CD1c-positive myeloid dendritic cell (primary cell): ENCODE measurements around the gene ALKBH5.

Experiments
- DNase-seq: peaks from one replicate; pipeline ENCODE4 v3.0.0-alpha.2; 2016; ENCODE audit errors: extremely low spot score

The ALKBH5 gene

DNA sequence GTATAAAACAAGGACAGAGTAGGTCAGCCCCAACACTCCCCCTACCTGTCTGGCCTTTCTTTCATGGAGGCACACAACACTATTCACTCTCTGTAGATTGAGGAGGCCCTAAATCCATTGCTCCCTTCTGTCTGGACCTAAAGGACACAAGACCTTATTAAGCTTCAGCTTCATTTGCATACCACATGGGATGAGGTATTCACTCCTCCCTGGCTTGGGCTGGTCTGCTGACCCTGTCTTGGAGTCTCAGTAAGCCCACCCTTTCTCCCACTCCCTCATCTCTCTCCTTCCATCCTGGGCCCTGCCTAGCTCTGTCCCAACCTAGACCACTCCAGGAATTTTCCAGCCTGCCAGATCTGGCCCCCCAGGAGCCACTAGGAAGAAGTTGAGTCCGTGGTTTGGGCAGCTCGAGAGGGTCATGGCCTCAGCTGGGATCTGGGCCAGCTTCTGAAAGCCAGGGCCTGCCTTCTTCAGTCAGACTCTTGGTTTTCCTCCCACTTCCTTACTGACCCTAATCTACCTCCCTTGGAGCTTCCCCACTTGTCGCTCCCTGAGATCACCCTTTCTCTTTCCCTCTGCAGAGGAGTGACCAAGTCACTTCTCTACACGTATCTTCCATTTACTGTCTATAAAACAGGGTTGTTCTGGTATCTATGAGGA is 35.3 kb downstream of the ALKBH5 start:
- no peak for DNase-seq

DNA sequence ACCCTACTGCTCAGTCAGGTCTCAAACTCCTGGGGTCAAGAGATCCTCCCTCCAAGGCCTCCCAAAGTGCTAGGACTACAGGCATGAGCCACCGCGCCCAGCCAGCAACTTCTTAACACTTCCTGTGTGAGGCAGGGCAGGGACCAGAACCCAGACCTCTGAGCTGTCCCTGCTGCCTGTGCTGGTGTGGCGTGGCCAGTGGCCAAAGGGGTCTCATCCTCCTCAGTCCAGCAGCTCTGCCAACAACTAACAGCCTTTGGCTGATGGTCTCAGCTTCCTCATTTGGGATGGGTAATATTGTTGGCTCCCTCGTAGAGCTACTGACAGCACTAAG is 40.4 kb downstream of the ALKBH5 start:
- DNase-seq = no peak

DNA sequence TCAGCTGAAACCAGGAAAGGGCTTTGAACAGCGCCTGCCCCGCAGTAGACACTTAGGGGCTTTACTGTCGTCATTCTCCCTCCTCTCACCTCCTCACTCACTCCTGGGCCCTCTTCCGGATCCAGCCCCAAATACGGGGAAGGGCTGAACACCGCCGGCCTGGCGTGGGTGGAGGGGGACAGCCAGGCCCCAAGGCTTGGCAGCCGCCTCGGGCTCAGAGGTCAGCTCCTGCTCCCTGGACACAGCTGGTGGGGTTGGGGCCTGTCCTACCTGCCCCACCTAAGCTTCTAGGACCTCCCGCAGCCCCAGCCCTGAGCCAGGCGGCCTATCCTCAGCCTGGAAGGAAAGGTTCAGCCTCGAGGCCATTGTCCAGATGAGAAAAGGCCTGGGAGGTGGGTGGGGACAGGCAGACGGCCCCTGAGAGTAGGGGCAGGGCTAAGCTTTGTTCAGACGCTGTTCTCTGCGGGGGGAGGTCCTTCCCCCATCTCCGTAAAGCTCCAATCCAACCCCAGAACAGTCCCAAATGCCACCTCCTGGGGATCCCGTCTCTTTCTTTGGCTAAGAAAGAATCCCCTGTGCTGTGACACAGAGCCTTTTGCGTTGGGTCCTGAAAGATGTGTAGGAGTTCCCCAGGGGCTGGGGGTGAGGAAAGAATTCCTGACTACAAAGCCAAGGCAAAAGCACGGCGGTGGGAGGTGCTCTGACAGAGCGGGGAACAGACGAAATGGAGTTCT is 40.9 kb downstream of the ALKBH5 start:
- no peak for DNase-seq

DNA sequence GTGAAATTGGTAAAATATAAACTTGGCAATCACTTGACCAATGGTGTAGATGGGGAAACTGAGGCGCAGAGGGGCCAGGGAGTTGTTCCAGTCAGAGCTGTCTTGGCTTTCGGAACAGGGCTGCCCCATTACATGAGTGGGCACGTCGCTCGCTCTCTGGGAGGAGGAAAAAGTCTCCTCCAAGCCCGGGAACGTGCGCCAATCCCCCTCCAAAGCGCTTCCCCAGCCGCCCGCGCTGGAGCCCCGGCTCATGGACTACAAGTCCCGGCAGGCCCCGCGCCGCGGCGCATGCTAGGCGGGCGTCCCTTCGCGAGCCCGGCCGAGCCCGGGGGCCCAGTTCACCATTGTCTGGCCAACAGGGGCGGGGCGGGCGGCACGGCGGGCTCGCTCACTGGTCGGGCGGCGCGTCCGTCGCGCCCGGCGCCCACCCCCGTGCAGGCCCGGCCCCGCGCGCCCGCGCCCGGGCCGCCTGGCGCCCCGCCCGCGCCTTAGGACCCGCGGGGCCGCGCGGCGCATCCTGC is 41.6 kb downstream of the ALKBH5 start, which contains the start of gene LLGL1:
LLGL1 (plus strand) TSS at position 515 of the 521 bp plus-strand sequence. CDS start 48 bp downstream, outside the sequence.
- peak; percentile 98 for DNase-seq

DNA sequence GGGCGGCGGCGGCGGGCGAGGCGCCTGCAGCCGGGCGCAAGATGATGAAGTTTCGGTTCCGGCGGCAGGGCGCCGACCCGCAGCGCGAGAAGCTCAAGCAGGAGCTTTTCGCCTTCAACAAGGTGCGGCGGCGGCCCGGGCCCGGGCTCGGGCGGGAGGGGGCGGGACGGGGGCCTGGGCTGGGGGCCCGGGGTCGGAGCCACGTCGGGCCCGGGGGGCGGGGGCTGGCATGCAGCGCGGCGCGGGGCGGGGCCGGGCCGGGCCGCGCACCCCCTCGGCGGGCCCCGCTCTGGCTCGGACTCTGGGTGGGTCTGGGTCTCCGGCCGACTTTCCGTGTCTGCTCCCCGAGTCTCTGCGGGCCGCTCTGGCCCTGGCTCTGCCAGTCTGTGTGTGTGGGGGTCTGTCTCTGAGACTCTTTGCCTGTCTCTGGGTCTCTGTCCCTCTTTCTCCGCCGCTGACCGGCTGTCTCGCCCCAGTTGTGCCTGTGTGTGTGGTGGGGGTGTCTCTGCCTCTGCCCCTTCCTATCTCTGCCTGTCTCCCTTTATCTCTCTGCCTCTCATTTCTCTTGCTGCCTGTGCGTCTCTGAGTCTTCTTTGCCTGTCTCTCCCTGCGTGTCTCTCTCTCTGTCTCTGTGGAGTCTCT is 42.1 kb downstream of the ALKBH5 start:
- DNase-seq = no peak

DNA sequence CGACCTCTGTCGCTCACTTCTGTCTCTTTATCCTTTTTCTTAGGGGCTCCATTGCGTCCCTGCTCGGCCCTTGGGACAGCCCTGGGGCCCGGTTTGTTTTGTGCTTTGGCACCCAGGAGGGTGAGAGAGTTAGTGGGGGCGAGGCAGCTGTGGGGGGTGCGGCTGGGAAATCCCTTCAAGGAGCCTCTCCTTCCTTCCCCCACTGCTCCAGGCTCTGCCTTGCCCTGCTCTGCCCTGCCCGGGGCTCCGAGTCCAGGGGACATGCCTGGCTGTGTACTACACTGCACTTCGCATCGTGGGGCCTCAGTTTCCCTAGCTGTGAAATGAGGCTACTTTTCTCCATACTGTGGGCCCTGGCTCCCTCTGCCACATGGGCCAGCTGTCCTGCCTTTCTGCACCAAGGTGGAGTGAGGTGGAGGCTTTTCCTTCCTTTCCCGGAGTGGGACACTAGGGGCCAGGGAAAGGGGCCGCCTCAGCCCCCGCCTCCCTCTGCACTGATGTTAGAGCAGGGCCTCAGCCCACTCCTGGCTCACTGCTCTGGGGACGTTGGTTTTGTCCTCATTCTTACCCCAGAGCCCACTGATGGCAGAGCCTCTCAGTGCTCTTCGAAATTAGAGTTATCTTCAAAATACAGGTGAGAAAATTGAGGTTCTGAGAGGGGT is 42.8 kb downstream of the ALKBH5 start:
- peak; percentile 2 for DNase-seq

DNA sequence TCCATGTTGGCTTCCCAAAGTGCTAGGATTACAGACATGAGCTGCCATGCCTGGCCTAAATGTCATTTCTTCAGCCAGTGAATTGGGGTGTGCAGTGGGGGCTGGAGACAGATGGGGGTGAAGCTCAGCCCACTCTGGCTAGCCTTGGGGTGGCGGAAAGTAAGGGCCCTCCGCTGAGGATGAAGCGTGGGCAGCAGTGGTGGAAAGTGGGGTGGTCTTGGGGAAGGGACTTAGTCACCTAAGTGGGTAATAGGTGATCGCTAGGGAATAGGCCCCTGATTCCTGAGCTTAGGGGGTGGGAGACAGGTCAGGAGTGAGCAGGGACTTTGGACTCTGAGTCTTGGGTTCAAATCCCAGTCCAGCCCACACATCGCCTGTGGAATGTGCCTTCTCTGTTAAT is 44.0 kb downstream of the ALKBH5 start:
- DNase-seq = no peak

DNA sequence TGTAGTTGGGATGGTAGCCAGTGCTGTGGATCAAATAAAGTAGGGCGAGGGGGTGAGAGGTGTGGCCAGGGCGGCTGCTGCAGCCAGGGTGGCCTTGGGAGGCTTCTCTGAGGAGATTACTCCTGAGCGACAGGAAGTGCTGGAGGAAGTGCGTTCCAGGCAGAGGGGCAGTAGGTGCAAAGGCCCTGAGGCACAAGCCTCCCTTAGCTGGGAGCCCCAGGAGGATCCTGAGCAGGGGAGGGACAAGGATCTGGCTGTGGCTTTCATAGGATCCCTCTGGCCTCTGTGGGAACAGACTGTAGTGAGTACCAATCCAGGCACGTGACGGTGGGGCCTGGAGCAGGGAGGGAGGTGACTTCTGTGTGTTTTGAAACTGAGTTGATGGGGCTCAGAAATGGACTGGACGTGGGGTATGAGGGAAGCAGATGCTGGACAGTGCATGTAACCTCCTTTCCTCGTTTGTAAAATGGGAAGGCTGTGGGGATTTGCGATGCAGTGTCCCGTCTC is 44.6 kb downstream of the ALKBH5 start:
- DNase-seq = no peak

DNA sequence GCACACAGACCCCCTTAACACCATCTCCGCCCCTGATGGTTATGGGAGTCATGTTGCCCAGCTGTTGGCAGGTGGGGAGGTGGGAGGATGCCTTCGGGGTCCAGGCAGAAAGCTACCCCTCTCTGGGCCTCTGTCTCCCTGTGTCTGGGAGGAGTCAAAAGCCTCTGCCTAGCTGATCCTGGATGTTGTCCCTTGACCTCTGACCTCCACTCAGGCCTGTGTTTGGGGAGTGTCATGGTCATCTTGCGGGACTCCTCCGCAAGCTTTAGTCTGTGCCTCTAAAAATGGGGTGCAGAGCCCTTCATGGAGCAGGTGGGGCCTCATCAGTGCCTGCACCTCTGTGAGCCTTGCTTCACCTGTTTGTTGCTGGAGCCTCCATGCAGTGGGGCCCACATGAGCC is 45.6 kb downstream of the ALKBH5 start:
- DNase-seq = no peak

DNA sequence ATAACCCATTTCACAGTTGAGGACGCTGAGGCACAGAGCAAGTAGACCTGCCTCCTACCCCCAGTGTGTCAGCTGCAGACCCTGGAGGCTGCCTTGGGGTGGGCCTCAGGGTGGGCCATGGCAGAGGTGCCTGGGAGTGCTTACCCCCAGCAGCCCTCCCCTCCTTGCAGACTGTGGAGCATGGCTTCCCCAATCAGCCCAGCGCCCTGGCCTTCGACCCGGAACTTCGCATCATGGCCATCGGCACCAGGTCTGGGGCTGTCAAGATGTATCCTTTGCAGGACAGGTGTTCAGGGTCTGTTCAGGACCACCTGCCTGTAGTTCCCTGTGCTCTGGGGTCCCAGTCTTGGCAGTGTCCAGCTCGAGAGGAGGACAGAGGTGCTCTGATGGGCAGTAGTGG is 46.1 kb downstream of the ALKBH5 start:
- DNase-seq = no peak

DNA sequence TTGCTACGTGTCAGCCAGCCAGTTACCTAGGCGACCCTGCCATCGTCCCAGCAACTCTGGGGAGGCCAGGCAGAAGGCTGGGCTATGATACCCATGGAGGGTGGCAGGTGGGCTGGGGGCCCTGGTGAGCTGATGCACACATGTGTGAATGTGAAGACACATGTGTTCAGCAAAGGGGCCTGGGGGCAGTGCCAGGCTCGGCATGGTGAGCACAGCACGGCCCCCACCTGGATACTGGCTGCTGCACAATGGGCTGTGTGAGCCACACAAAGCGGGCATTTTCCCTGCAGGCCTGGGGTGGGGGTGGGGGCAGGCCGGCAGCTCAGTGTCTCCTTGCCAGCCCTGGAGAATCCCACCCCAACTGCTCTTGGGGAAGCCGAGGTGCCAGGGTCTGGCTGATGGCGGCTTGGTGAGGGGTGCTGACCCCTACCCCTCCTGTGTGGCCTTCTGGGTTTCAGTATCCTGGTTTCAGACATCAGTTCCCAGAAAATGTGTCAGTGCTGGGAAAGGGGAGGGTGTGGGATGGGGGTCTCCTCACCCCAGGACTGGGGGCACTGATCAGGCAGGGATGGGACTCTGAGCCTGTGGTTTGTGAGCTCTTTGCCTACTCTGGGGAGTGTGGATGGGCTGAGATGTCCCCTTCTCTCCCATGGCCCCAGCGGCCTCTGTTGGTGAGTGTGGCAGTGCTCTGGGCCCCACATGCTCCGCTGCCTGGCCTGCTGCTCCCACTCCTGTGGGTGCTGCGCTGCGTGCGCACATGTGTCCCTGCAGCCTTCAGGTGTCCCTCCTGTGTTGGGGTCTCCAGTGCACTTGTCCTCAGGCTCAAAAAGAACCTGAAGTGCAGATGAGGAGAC is 46.9 kb downstream of the ALKBH5 start:
- no peak for DNase-seq

DNA sequence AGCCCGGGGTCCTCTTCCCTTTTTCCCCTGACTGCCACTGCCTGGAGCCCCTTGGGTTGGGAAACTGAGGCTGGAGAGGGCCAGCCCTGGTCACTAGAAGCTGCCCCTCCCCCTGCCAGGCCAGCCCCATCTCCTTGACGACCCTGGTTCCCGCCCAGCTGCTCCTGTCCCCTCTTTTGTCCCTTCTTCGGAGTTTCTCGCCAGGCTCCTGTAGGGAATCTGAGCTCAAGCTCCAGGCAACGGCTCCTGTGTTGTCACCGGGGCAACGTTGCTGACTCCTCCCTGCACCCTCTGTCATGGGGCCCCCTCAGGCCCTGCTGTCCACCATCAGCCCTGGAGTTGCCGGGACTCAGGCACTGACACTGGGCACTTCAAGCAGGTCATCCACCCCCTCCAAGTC is 47.5 kb downstream of the ALKBH5 start:
- DNase-seq = no peak

DNA sequence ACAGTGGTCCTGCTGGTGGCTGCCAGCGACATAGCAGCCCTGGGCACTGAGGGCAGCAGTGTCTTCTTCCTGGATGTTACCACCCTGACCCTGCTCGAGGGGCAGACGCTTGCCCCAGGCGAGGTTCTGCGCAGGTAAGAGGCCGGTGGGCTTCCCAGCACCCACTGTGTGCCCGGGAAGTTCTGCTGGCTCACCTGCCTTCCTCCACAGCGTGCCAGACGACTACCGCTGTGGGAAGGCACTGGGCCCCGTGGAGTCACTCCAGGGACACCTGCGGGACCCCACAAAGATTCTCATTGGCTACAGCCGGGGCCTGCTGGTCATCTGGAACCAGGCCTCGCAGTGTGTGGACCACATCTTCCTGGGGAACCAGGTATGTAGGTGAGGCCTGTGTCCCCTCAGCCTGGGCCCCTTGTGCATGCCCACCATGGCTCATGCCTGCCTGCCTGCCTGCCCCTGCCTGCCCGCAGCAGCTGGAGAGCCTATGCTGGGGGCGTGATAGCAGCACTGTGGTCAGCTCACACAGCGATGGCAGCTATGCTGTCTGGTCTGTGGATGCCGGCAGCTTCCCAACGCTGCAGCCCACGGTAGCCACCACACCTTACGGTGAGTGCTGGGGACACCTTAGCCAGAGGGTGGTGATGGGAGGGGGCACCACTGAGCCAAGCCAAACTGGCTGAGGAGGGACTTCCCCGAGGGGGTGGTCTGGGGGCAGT is 50.3 kb downstream of the ALKBH5 start:
- DNase-seq = no peak

DNA sequence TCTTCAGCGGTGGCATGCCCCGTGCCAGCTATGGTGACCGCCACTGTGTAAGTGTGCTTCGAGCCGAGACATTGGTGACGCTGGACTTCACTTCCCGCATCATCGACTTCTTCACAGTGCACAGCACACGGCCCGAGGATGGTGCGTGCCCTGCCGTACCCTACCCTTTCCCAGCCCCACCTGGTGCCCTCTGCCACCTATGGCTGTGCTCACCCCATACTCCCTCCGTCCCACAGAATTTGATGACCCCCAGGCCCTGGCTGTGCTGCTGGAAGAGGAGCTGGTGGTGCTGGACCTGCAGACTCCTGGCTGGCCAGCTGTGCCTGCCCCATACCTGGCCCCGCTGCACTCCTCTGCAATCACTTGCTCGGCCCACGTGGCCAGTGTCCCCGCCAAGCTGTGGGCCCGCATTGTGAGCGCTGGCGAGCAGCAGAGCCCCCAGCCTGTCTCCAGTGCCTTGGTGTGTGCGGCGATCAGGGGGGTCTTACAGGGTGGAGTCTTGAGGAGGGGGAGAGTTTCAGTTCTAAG is 51.3 kb downstream of the ALKBH5 start:
- no peak for DNase-seq

DNA sequence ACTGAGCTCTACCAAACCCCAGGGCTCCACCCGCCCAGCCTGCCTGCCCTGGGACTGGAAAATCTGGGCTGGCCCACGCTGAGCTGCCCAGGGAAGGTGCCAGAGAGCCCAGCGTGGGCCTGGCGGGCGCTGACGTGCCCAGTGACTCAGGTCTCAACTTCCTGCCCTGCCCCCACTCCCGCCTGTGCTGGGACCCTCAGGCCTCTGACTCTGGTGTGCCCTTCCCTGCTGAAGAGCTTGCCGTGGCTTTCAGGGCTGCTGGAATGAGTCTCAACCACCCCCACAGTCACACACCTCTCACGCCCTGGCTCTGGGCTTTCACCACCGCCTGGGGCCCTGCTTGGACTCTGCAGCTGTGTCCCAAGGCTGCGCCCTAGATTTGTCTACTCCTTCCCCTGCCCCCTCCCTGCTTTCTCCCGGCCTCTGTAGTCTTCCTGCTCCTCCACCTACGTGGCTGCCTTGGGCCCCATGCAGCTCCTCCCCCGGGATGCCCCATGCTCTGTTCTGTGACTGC is 52.2 kb downstream of the ALKBH5 start:
- DNase-seq = peak; percentile 63

DNA sequence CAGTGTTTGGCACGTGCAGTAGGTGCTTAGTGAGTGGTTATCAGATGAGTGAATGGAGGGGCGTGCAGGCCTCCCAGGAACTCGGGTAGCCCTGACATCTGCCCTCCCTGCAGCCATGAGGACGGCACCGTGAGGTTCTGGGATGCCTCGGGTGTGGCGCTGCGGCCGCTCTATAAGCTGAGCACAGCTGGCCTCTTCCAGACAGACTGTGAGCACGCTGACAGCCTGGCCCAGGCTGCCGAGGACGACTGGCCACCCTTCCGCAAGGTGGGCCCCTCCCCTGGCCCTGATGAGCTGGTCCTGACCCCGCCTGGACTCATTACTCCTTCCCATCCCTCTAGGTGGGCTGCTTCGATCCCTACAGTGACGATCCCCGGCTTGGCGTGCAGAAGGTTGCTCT is 52.9 kb downstream of the ALKBH5 start:
- no peak for DNase-seq

DNA sequence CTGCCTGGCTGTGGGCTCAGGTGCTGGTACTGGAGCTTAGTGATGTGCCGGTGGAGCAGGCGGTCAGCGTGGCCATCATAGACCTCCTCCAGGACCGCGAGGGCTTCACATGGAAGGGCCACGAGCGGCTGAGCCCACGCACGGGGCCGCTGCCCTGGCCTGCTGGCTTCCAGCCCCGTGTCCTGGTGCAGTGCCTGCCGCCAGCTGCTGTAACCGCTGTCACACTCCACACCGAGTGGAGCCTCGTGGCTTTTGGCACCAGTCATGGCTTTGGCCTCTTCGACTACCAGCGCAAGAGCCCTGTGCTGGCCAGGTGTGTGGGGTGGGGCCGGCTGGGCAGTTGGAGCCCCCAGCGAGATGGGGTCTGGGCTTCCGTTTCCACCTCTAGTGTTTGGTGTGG is 53.8 kb downstream of the ALKBH5 start:
- DNase-seq = no peak

DNA sequence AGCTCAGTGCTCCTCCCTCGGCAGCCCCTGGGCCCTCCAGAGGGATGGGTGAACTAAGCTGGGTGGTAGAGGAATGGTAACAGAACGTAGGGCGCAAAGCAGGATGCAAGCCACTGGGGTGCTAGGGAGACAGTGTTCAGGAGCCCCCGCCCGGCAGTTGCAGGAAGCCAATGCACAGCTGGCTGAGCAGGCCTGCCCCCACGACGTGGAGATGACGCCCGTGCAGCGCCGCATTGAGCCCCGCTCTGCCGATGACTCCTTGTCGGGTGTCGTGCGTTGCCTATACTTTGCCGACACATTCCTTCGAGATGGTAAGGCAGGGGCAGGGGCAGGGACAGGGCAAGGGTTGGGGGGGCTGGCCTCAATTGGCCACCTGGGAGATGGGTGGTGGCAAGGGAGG is 54.7 kb downstream of the ALKBH5 start:
- no peak for DNase-seq

DNA sequence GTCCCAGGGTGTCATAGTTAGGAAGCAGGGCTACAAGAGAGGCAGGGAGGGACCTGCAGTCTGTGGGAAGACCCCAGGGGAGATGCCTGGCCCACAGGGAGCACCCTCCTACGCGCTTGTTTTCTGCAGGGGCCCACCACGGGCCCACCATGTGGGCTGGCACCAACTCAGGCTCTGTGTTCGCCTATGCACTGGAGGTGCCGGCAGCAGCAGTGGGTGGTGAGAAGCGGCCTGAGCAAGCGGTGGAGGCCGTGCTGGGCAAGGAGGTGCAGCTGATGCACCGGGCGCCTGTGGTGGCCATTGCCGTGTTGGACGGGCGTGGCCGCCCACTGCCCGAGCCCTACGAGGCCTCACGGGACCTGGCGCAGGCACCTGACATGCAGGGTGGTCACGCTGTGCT is 56.8 kb downstream of the ALKBH5 start:
- no peak for DNase-seq

DNA sequence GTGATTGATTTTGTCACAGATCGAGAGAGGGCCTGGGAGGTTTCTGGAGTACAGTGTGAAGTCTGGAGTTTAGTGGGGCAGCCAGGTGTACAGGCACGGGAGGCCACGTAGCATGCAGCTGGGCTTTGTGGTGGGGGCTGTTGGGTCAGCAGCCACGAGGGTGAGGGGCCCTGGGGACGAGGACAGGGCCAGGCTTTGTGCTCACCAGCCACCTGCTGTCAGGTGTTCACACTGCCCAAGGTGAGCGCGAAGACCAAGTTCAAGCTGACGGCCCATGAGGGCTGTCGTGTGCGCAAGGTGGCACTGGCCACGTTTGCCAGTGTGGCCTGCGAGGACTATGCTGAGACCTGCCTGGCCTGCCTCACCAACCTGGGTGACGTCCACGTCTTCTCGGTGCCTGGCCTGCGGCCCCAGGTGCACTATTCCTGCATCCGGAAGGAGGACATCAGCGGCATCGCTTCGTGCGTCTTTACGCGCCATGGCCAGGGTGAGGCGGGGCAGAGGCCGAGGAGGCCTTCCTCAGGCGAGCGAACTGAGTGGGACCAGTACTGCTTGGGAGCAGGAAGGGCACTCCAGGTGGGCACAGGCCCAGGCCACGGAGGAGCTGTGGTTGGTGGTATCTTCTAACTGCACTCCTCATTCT is 57.7 kb downstream of the ALKBH5 start:
- DNase-seq = no peak
